Neural cell (in vitro differentiated cells): ENCODE results near the gene CCL4L2.
"Not testable (repeated sequence)": the region's sequence is repeated elsewhere in the genome, so short reads cannot be mapped to it uniquely, and the experiment has no call there.

Experiments
- CTCF ChIP-seq: fragments of 450-650 bp; IDR thresholded peaks from 2 replicates; pipeline ENCODE4 v1.5.1; 2014; ENCODE audit warnings: antibody characterized with exemption, mild to moderate bottlenecking, moderate library complexity; ENCODE audit not compliant: poor library complexity, severe bottlenecking
- EZH2 ChIP-seq: fragments of 200-600, 300-800 bp; shearing (Covaris generic), sonication (generic); IDR thresholded peaks from 2 replicates; pipeline ENCODE4 v1.6.1; 2014; ENCODE audit warnings: antibody characterized with exemption, low read length, borderline replicate concordance, mild to moderate bottlenecking; ENCODE audit not compliant: insufficient read depth, poor library complexity, severe bottlenecking
- POLR2AphosphoS5 ChIP-seq: IDR thresholded peaks from 2 replicates; pipeline ENCODE4 v1.6.1; 2012

GRCh38 chr17:36207383-36207782, 3.5 kb upstream of the CCL4L2 start:
- not testable (repeated sequence) for TF ChIP-seq CTCF, EZH2, POLR2AphosphoS5
